T-helper 1 cell treated with Interleukin-12 subunit alpha and Interleukin-12 subunit beta and Interleukin-4 antibody, amounts not matched to agents 30 ng/mL and 1 ng/mL, for 36 hours (primary cell): Measurements from ENCODE around the gene HOPX. TPM values are rescaled to one million over a fixed set of nuclear protein-coding genes. Genes with fewer than 3 reads are reported as not detected.
"Not testable (repeated sequence)": the region's sequence is repeated elsewhere in the genome, so short reads cannot be mapped to it uniquely, and the experiment has no call there.

Experiments
- intact Hi-C: fragments of 100-400 bp; cut with micrococcal nuclease; formaldehyde crosslinking; loops from one replicate; pipeline ENCODE4 v1.15.1; 2024
- total RNA-seq: library from RNA; stranded (reverse); gene quantifications from 2 replicates; pipeline ENCODE4 v1.2.3, GENCODE V29; 2022

Gene HOPX
- 93.4 and 96.6 TPM in 2 replicates for total RNA-seq

- intact Hi-C loops = loop anchor here (5.0 kb wide), 3 partner anchors 39 to 121 kb away; no protein-coding TSS in a partner anchor
Observed at GRCh38 chr4:56681158-56681852, at the start of gene HOPX. Gene HOPX (minus strand): TSS chr4:56681296. CDS start chr4:56657816, 23,480 bp downstream.

GRCh38 chr4:56730097-56730496 is 49.0 kb upstream of the HOPX start:
- intact Hi-C loops = no loop called here

- intact Hi-C loops = no loop called here
Observed at GRCh38 chr4:56728512-56728911, 47.4 kb upstream of the HOPX start.

- intact Hi-C loops = no loop called here
Observed at GRCh38 chr4:56727150-56727549, 46.1 kb upstream of the HOPX start.

- intact Hi-C loops = not testable (repeated sequence)
Observed at GRCh38 chr4:56726593-56726992, 45.5 kb upstream of the HOPX start.

GRCh38 chr4:56723659-56724230 is 42.6 kb upstream of the HOPX start:
- intact Hi-C loops = loop anchor here (2.0 kb wide), 1 partner anchor 35 kb away; no protein-coding TSS in a partner anchor

- intact Hi-C loops = loop anchor here (2.0 kb wide), 1 partner anchor 36 kb away; no protein-coding TSS in a partner anchor
Observed at GRCh38 chr4:56723201-56723605, 42.1 kb upstream of the HOPX start.

- intact Hi-C loops = no loop called here
Observed at GRCh38 chr4:56708146-56708545, 27.1 kb upstream of the HOPX start.

- intact Hi-C loops = no loop called here
Observed at GRCh38 chr4:56705966-56706365, 24.9 kb upstream of the HOPX start.

- intact Hi-C loops = no loop called here
Observed at GRCh38 chr4:56705334-56705733, 24.2 kb upstream of the HOPX start.

GRCh38 chr4:56704089-56704871 is 23.2 kb upstream of the HOPX start:
- intact Hi-C loops = no loop called here

GRCh38 chr4:56703378-56703777 is 22.3 kb upstream of the HOPX start:
- intact Hi-C loops = no loop called here

GRCh38 chr4:56701644-56702043 is 20.5 kb upstream of the HOPX start:
- intact Hi-C loops = no loop called here

- intact Hi-C loops = no loop called here
Observed at GRCh38 chr4:56701161-56701480, 20.0 kb upstream of the HOPX start.

GRCh38 chr4:56699537-56700105 is 18.5 kb upstream of the HOPX start:
- intact Hi-C loops = no loop called here

- intact Hi-C loops = no loop called here
Observed at GRCh38 chr4:56698329-56698728, 17.2 kb upstream of the HOPX start.

- intact Hi-C loops = no loop called here
Observed at GRCh38 chr4:56696056-56696455, 15.0 kb upstream of the HOPX start.

- intact Hi-C loops = not testable (repeated sequence)
Observed at GRCh38 chr4:56693476-56693875, 12.4 kb upstream of the HOPX start.

- intact Hi-C loops = no loop called here
Observed at GRCh38 chr4:56692576-56692975, 11.5 kb upstream of the HOPX start.

- intact Hi-C loops = no loop called here
Observed at GRCh38 chr4:56691425-56691824, 10.3 kb upstream of the HOPX start.

GRCh38 chr4:56690393-56690792 is 9.3 kb upstream of the HOPX start:
- intact Hi-C loops = no loop called here
